ENCODE data around the gene MAP3K9.

GRCh38 chr14:70753518-70753953 is 55.8 kb downstream of the MAP3K9 start:
- no peak for TF ChIP-seq CTCF (IDR thresholded peaks at IDR 0.05)
- TF ChIP-seq POLR2AphosphoS5 (IDR thresholded peaks at IDR 0.05), result peak in 1 of 3 donors; percentile 37
- TF ChIP-seq POLR2A (IDR thresholded peaks at IDR 0.05), result no peak
- TF ChIP-seq EP300 (IDR thresholded peaks at IDR 0.05), result no peak

Data from stomach (tissue), 4 donors.